Measurements from ENCODE around the gene ZNF691.

DNA sequence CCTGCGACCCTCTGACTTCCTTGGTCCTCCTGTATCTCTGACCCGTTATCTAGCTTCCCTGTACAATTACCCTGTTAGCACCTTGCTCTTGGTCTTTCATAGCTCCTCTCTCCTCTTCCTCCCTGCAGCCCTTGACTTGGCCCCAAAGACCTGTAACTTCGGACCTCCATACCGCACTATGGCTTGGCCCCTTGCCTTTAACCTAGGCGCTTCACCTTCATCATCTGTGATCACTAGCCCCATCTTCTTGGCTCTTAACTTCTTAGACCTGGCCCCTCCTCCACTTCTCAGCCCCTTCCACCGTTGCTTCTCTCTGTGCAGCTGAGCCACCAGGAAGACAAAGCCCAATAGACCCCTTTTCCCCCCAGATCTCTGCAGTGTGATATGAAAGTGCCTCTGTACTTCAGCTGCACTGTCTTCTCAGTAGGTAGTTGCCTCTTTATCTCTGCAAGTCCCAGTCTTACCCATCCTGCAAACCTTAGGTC, 740 bp downstream of the ZNF691 start:
- TF ChIP-seq POLR2AphosphoS5 (IDR thresholded peaks at IDR 0.05; ENCODE audit: insufficient read depth, low read depth, low read length) (no peak), POLR2A (IDR thresholded peaks at IDR 0.05; ENCODE audit: low read depth, low read length) (no peak), JUN (IDR thresholded peaks at IDR 0.05; ENCODE audit: borderline replicate concordance, insufficient read depth, insufficient read length, low read depth) (no peak), EZH2 (IDR thresholded peaks at IDR 0.05; ENCODE audit: borderline replicate concordance, low read depth, low read length, severe bottlenecking) (no peak)
- TF ChIP-seq, protein P1, sequence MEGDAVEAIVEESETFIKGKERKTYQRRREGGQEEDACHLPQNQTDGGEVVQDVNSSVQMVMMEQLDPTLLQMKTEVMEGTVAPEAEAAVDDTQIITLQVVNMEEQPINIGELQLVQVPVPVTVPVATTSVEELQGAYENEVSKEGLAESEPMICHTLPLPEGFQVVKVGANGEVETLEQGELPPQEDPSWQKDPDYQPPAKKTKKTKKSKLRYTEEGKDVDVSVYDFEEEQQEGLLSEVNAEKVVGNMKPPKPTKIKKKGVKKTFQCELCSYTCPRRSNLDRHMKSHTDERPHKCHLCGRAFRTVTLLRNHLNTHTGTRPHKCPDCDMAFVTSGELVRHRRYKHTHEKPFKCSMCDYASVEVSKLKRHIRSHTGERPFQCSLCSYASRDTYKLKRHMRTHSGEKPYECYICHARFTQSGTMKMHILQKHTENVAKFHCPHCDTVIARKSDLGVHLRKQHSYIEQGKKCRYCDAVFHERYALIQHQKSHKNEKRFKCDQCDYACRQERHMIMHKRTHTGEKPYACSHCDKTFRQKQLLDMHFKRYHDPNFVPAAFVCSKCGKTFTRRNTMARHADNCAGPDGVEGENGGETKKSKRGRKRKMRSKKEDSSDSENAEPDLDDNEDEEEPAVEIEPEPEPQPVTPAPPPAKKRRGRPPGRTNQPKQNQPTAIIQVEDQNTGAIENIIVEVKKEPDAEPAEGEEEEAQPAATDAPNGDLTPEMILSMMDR (IDR thresholded peaks at IDR 0.05; ENCODE audit: extremely low read depth in 1 of 2, insufficient read depth in 1 of 2, low read depth in 1 of 2, low read length in 2 of 2), result no peak

Data from endothelial cell of umbilical vein (primary cell).